Measurements from ENCODE around the gene AVP. TPM values are rescaled to one million over a fixed set of nuclear protein-coding genes. Genes with fewer than 3 reads are reported as not detected.

AVP gene
- total RNA-seq, 2 donors from 2014 or later = not detected

GRCh38 chr20:3094848-3095629, 10.5 kb upstream of the AVP start:
- no peaks in the 10 kb centered on the region for H3K27me3 ChIP-seq (replicated peaks; ENCODE audit: insufficient read depth)
- no peak overlapping the region for H3K27ac ChIP-seq
- ATAC-seq (ENCODE audit: insufficient number of reproducible peaks, low FRiP score, low read depth) (no peak), DNase-seq (ENCODE audit: low spot score) (no peak)
- no peak for TF ChIP-seq CTCF (IDR thresholded peaks at IDR 0.05)
- H3K4me1 ChIP-seq (ENCODE audit: control insufficient read depth in 1 of 2, low read depth in 2 of 2) = peaks cover 0 to 6% of the 10 kb centered on the region in 2 donors
- H3K4me3 ChIP-seq = no peak overlapping the region
- no peaks in the 10 kb centered on the region for H3K9me3 ChIP-seq
- no peaks in the 10 kb centered on the region for H3K36me3 ChIP-seq

GRCh38 chr20:3093861-3094361, 9.4 kb upstream of the AVP start:
- no peak for TF ChIP-seq CTCF (IDR thresholded peaks at IDR 0.05)
- Histone ChIP-seq H3K27me3 (replicated peaks; ENCODE audit: insufficient read depth) (no peaks in the 10 kb centered on the region), H3K4me1 (ENCODE audit: control insufficient read depth in 1 of 2, low read depth in 2 of 2) (peaks cover 0 to 6% of the 10 kb centered on the region in 2 donors), H3K4me3 (no peak overlapping the region), H3K9me3 (no peaks in the 10 kb centered on the region), H3K27ac (no peak overlapping the region), H3K36me3 (no peaks in the 10 kb centered on the region)
- no peak for ATAC-seq (ENCODE audit: insufficient number of reproducible peaks, low FRiP score, low read depth)
- DNase-seq (ENCODE audit: low spot score) = no peak

DNA sequence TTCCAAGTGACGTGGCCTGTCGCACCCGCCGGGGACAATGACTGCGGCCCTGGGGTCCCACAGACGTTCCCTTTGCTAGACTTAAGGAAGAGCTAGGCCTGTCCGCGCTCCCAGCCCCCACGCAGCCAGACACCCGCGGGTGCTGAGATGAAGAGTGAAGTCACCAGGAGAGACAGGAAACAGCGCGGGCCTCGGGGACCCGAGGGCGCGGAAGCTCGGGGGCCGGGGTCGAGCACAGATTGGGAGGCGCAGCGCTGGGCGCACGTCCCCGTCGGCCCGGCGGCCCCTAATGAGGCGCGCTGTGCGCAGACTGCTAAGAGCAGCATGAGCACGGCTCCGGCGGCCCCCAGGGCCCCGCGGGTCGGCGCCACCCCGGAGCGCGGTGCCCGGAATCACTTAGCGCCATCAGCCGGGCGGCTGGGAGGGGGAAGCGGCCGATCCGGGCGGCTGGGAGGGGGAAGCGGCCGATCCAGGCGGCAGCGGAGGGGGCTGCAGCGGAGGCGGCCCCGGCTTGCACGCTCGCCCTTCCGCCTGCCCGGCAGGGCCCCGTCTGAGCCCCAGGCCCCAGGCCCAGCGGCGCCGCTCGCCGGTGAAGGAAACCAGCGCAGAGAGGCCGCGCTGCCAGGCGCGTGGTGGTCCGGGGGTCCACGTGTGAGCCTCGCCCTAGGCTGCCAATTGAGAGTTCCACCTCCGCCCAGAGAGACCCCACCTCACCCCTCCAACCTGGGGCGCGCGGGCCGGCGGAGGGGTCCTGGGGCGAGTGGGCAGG, 8.3 kb upstream of the AVP start:
- H3K9me3 ChIP-seq = no peaks in the 10 kb centered on the region
- H3K4me1 ChIP-seq (ENCODE audit: control insufficient read depth in 1 of 2, low read depth in 2 of 2) = peaks cover 0 to 6% of the 10 kb centered on the region in 2 donors
- H3K4me3 ChIP-seq = peak overlapping the region; percentile 53
- no peak for ATAC-seq (ENCODE audit: insufficient number of reproducible peaks, low FRiP score, low read depth)
- H3K27ac ChIP-seq = no peak overlapping the region
- DNase-seq (ENCODE audit: low spot score) = no peak
- H3K36me3 ChIP-seq = no peaks in the 10 kb centered on the region
- no peak for TF ChIP-seq CTCF (IDR thresholded peaks at IDR 0.05)
- no peaks in the 10 kb centered on the region for H3K27me3 ChIP-seq (replicated peaks; ENCODE audit: insufficient read depth)

- TF ChIP-seq CTCF (IDR thresholded peaks at IDR 0.05) = no peak
- no peaks in the 10 kb centered on the region for H3K9me3 ChIP-seq
- no peak overlapping the region for H3K4me3 ChIP-seq
- peaks cover 0 to 6% of the 10 kb centered on the region in 2 donors for H3K4me1 ChIP-seq (ENCODE audit: control insufficient read depth in 1 of 2, low read depth in 2 of 2)
- H3K27me3 ChIP-seq (replicated peaks; ENCODE audit: insufficient read depth) = no peaks in the 10 kb centered on the region
- DNase-seq (ENCODE audit: low spot score) (no peak), ATAC-seq (ENCODE audit: insufficient number of reproducible peaks, low FRiP score, low read depth) (no peak)
- no peak overlapping the region for H3K27ac ChIP-seq
- no peaks in the 10 kb centered on the region for H3K36me3 ChIP-seq
Observed at GRCh38 chr20:3090565-3090964, 6.0 kb upstream of the AVP start.

- DNase-seq (ENCODE audit: low spot score) (no peak), ATAC-seq (ENCODE audit: insufficient number of reproducible peaks, low FRiP score, low read depth) (no peak)
- Histone ChIP-seq H3K9me3 (no peaks in the 10 kb centered on the region), H3K27me3 (replicated peaks; ENCODE audit: insufficient read depth) (peaks cover 8% of the 10 kb centered on the region), H3K36me3 (no peaks in the 10 kb centered on the region), H3K4me1 (ENCODE audit: control insufficient read depth in 1 of 2, low read depth in 2 of 2) (peaks cover 0 to 11% of the 10 kb centered on the region in 2 donors), H3K4me3 (no peak overlapping the region), H3K27ac (no peak overlapping the region)
- no peak for TF ChIP-seq CTCF (IDR thresholded peaks at IDR 0.05)
Observed at GRCh38 chr20:3088031-3088430, 3.5 kb upstream of the AVP start.
